GM12878 (cell line): Measurements from ENCODE around the gene SPRN. TPM values are rescaled to one million over a fixed set of nuclear protein-coding genes. Genes with fewer than 3 reads are reported as not detected.
"Not testable (repeated sequence)": the region's sequence is repeated elsewhere in the genome, so short reads cannot be mapped to it uniquely, and the experiment has no call there.

Experiments used
- ATAC-seq: fragments of 200-7000 bp; cut with Tn5 transposase; 3 replicates; pipeline ENCODE4 v1.9.1; 2020; ENCODE audit warnings: mild to moderate bottlenecking, moderate library complexity
- BruUV-seq: library from RNA; stranded (reverse); fragments of 400-500 nt; replicated peaks from 2 replicates; lab custom pipeline; 2021; lab: Mats Ljungman, UMichigan
- CTCF ChIA-PET: fragments of 300-600 bp; sonication (Branson Sonifier 250); formaldehyde crosslinking; extraction: SDS; loops from one replicate; lab custom pipeline; 2021; ENCODE audit warnings: inconsistent platforms; lab: Yijun Ruan, JAX
- POLR2A ChIA-PET: fragments of 350-600 bp; formaldehyde crosslinking; extraction: SDS; loops from one replicate; lab custom pipeline; 2021; ENCODE audit warnings: inconsistent platforms; lab: Charles Lee
- RAD21 ChIA-PET: fragments of 300-600 bp; sonication (Branson Sonifier 250); formaldehyde crosslinking; loops from one replicate; lab custom pipeline; 2023; ENCODE audit warnings: antibody characterized with exemption; ENCODE audit not compliant: unreplicated experiment; lab: Charles Lee
- SMC1A ChIA-PET: fragments of 300-600 bp; sonication (Branson Sonifier 250); formaldehyde crosslinking; loops from one replicate; lab custom pipeline; 2023; ENCODE audit not compliant: unreplicated experiment, uncharacterized antibody; lab: Charles Lee
- DNase-seq: peaks from one replicate; pipeline ENCODE4 v3.0.0-alpha.2; 2011; ENCODE audit warnings: low read depth, low spot score
- FAIRE-seq: peaks from 3 replicates; lab custom pipeline; 2011; peaks lifted over from hg19 to GRCh38; lab: Jason Lieb, UNC
- H2AFZ ChIP-seq: 2 replicates; pipeline ENCODE4 v1.6.0; 2011; ENCODE audit warnings: low read depth, low read length, control low read depth; ENCODE audit not compliant: control insufficient read depth
- H3K27ac ChIP-seq: 2 replicates; pipeline ENCODE4 v1.5.1; 2011; ENCODE audit warnings: control low read depth; ENCODE audit not compliant: control insufficient read depth, insufficient read depth
- H3K27me3 ChIP-seq, 2 experiments: replicated peaks in 1 of 2; 2 replicates each; pipeline versions ENCODE4 v1.6.0 to v1.6.1; 2011; ENCODE audit warnings: low read length in 1 of 2; ENCODE audit not compliant: control insufficient read depth in 2 of 2, insufficient read depth in 2 of 2
- H3K36me3 ChIP-seq, 2 experiments: 2 replicates each; pipeline ENCODE4 v1.5.1; 2011; ENCODE audit warnings: low read length in 1 of 2; ENCODE audit not compliant: control insufficient read depth in 2 of 2, insufficient read depth in 2 of 2
- H3K4me1 ChIP-seq: 2 replicates; pipeline ENCODE4 v1.6.1; 2011; ENCODE audit warnings: mild to moderate bottlenecking, low read length, moderate library complexity, mixed read lengths; ENCODE audit not compliant: control insufficient read depth, insufficient read depth
- H3K4me2 ChIP-seq: 2 replicates; pipeline ENCODE4 v1.6.0; 2011; ENCODE audit warnings: control low read depth; ENCODE audit not compliant: control insufficient read depth, insufficient read depth
- H3K4me3 ChIP-seq: fragments of 200-600 bp; sonication (generic); 2 replicates; pipeline ENCODE4 v1.5.1; 2016
- H3K79me2 ChIP-seq: 2 replicates; pipeline ENCODE4 v1.6.0; 2011; ENCODE audit warnings: low read length; ENCODE audit not compliant: control insufficient read depth, insufficient read depth
- H3K9ac ChIP-seq: 2 replicates; pipeline ENCODE4 v1.8.0; 2011; ENCODE audit warnings: low read length, control low read depth, mixed read lengths; ENCODE audit not compliant: control insufficient read depth, insufficient read depth
- H3K9me3 ChIP-seq: replicated peaks from 3 replicates; pipeline ENCODE4 v1.5.1; 2011; ENCODE audit warnings: mild to moderate bottlenecking, low read length; ENCODE audit not compliant: control insufficient read depth, insufficient read depth
- H4K20me1 ChIP-seq: 2 replicates; pipeline ENCODE4 v1.6.0; 2011; ENCODE audit not compliant: control insufficient read depth, insufficient read depth
- STAT3 ChIP-seq: IDR thresholded peaks from 2 replicates; pipeline ENCODE4 v1.6.1; 2011; ENCODE audit warnings: low read depth, low read length, improper control_type of control experiment
- WGBS: methylation state at CpG from one replicate; pipeline ENCODE4 v1.1.6; 2016; ENCODE audit warnings: low lambda C conversion rate; ENCODE audit not compliant: insufficient replicate concordance, insufficient coverage; ENCODE audit errors: missing lambda C conversion rate; 5-methylcytosine and 5-hydroxymethylcytosine counted together
- in situ Hi-C: fragments of 300-500 bp; cut with MboI; formaldehyde crosslinking; loops from 9 replicates; pipeline ENCODE4 v1.14.3; 2018; ENCODE audit warnings: mixed read lengths
- intact Hi-C: fragments of 100-400 bp; cut with micrococcal nuclease; formaldehyde crosslinking; loops from one replicate; pipeline ENCODE4 v1.14.2; 2022; ENCODE audit not compliant: unreplicated experiment
- polyA plus RNA-seq, 11 experiments: library from polyadenylated mRNA; depleted of rRNA in 4 of 11; unstranded in 6 of 11; stranded (reverse) in 5 of 11; fragments of >200 nt; fragmentation: Nextera tagmentation in 4 of 11; fragmentation: Illumina TruSeq in 1 of 11; extraction: Ambion mirVana in 4 of 11; extraction: Trizol in 1 of 11; gene quantifications; 1 replicate in 1 of 11; 2 replicates in 10 of 11; pipeline versions ENCODE4 v1.2.1 to v1.2.3, GENCODE V29; 2011 to 2016; ENCODE audit warnings: inconsistent platforms in 2 of 11, missing spikeins in 2 of 11, low read depth in 1 of 11
- total RNA-seq, 4 experiments: library from RNA; depleted of rRNA in 3 of 4; stranded (reverse); fragments of >200 nt in 3 of 4; fragmentation: Illumina TruSeq in 1 of 4; extraction: Trizol in 1 of 4; gene quantifications; 2 replicates each; pipeline versions ENCODE4 v1.2.1 to v1.2.3, GENCODE V29; 2013 to 2021
- TF ChIP-seq, protein P1 (sequence below): fragments of 450-650 bp; IDR thresholded peaks from 2 replicates; pipeline ENCODE4 v1.6.1; 2018; ENCODE audit warnings: borderline replicate concordance, mild to moderate bottlenecking; ENCODE audit not compliant: partially characterized antibody

The SPRN gene
- total and polyA plus RNA-seq, 10 of the 15 experiments (the other 5 are each of a cell fraction or from before 2014, with no cell fraction given) = 0.03 to 0.96 (median 0.46) TPM; not detected in 6

DNA sequence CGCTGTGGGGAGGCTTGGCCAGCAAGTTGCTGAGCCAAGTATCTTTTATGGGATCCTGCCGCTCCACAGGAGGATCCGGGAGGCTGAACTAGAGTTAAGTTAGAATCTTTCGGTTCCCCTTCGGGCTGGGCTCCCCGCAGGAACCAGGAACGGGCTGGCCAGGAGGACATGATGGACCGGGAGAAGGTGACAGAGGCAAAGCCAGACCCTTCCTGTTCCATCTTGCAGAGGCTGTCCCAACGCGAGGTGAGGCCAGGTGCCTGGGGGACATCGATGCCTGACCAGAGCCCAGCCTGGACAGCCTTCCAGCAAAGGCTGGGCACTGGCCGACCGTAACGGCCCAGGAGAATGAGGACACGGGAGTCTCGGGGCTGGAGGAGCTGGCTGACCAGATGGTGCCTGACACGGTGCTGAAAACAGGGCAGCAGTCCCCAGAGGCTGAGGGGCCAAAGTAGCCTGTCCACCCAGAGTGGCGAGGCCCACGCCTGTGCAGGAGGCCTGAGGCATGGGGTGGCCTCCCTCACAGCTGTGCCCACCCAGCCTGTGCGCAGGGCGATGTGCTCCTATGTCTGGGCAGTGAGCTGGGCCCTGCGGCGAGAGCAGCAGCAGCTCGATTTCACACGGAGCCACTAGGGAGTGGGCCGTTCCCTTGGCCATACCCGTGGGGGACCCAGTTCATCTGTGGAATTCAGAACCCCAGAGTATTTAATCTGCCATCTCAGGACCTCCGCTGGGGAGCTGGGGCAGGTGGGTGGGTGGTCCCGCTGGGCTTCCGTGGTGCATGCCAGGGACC lies 47.2 kb downstream of the SPRN start (continued):
- TF ChIP-seq, protein P1, sequence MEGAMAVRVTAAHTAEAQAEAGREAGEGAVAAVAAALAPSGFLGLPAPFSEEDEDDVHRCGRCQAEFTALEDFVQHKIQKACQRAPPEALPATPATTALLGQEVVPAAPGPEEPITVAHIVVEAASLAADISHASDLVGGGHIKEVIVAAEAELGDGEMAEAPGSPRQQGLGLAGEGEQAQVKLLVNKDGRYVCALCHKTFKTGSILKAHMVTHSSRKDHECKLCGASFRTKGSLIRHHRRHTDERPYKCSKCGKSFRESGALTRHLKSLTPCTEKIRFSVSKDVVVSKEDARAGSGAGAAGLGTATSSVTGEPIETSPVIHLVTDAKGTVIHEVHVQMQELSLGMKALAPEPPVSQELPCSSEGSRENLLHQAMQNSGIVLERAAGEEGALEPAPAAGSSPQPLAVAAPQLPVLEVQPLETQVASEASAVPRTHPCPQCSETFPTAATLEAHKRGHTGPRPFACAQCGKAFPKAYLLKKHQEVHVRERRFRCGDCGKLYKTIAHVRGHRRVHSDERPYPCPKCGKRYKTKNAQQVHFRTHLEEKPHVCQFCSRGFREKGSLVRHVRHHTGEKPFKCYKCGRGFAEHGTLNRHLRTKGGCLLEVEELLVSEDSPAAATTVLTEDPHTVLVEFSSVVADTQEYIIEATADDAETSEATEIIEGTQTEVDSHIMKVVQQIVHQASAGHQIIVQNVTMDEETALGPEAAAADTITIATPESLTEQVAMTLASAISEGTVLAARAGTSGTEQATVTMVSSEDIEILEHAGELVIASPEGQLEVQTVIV = no peak
- no peak for TF ChIP-seq STAT3

- in situ Hi-C loops, FAIRE-seq, H2AFZ ChIP-seq, H3K27ac ChIP-seq, DNase-seq, H3K79me2 ChIP-seq, H3K9me3 ChIP-seq, H3K36me3 ChIP-seq, H3K4me3 ChIP-seq, H3K27me3 ChIP-seq, BruUV-seq, H3K4me2 ChIP-seq, ATAC-seq, RAD21 ChIA-PET, H3K9ac ChIP-seq, H4K20me1 ChIP-seq, intact Hi-C loops: not testable (repeated sequence)
- CTCF ChIA-PET = interaction anchor here (1.7 kb wide), 1 partner anchor 46 kb away, joined by 7 read pairs; no protein-coding TSS in a partner anchor
- H3K4me1 ChIP-seq = peaks cover 15% of the 10 kb centered on the region
- POLR2A ChIA-PET = interaction anchor here (3.1 kb wide), 1 partner anchor 13 kb away, joined by 31 read pairs; no protein-coding TSS in a partner anchor
- 80% methylated on average over 5 of the region's 5 CpGs for WGBS
- SMC1A ChIA-PET = interaction anchor here (2.3 kb wide), 1 partner anchor 14 kb away, joined by 11 read pairs; no protein-coding TSS in a partner anchor
These were observed 48.2 kb downstream of the SPRN start for GRCh38 chr10:133376183-133376582.
